Panc1 (cell line): ENCODE measurements around the gene SLC30A1. TPM values are rescaled to one million over a fixed set of nuclear protein-coding genes. Genes with fewer than 3 reads are reported as not detected.

Source experiments
- ATAC-seq: fragments of 200-7000 bp; cut with Tn5 transposase; 2 replicates; pipeline ENCODE4 v1.9.1; 2020; ENCODE audit warnings: mild to moderate bottlenecking, moderate library complexity
- BruUV-seq: library from RNA; stranded (reverse); fragments of 400-500 nt; replicated peaks from 2 replicates; lab custom pipeline; 2021; lab: Mats Ljungman, UMichigan
- CTCF ChIA-PET: fragments of 300-600 bp; sonication (Branson Sonifier 250); formaldehyde crosslinking; loops from one replicate; lab custom pipeline; 2022; ENCODE audit warnings: antibody characterized with exemption; lab: Charles Lee
- POLR2A ChIA-PET: fragments of 300-600 bp; sonication (Branson Sonifier 250); formaldehyde crosslinking; loops from one replicate; lab custom pipeline; 2022; ENCODE audit warnings: antibody characterized with exemption; lab: Charles Lee
- DNase-seq: peaks from one replicate; pipeline ENCODE4 v3.0.0-alpha.2; 2010; ENCODE audit warnings: low read depth, low spot score
- H3K27ac ChIP-seq: 2 replicates; pipeline ENCODE4 v1.5.1; 2011; ENCODE audit warnings: mild to moderate bottlenecking, low read length, inconsistent platforms
- H3K27me3 ChIP-seq: fragments of 200-500 bp; sonication (Bioruptor generic); 2 replicates; pipeline ENCODE4 v1.6.0; 2014; ENCODE audit warnings: low read length, inconsistent platforms; ENCODE audit not compliant: control insufficient read depth, insufficient read depth
- H3K36me3 ChIP-seq: fragments of 200-500 bp; sonication (Bioruptor generic); 2 replicates; pipeline ENCODE4 v1.5.1; 2014; ENCODE audit warnings: inconsistent platforms, mild to moderate bottlenecking, low read length, moderate library complexity; ENCODE audit not compliant: control insufficient read depth, insufficient read depth
- H3K4me1 ChIP-seq: 2 replicates; pipeline ENCODE4 v1.5.1; 2011; ENCODE audit warnings: inconsistent platforms, mild to moderate bottlenecking, low read length, moderate library complexity; ENCODE audit not compliant: control insufficient read depth, insufficient read depth
- H3K4me3 ChIP-seq, 2 experiments: 2 replicates each; pipeline ENCODE4 v1.5.1; 2011 to 2012; ENCODE audit warnings: low read depth in 2 of 2, low read length in 2 of 2, mild to moderate bottlenecking in 2 of 2, inconsistent platforms in 1 of 2, moderate library complexity in 1 of 2
- H3K9me3 ChIP-seq: fragments of 200-500 bp; sonication (Bioruptor generic); 2 replicates; pipeline ENCODE4 v1.5.1; 2014; ENCODE audit warnings: low read depth, mild to moderate bottlenecking, inconsistent platforms, low read length, moderate library complexity; ENCODE audit not compliant: control insufficient read depth, insufficient read depth
- POLR2AphosphoS5 ChIP-seq: IDR thresholded peaks from 2 replicates; pipeline ENCODE4 v1.6.1; 2012; ENCODE audit warnings: mild to moderate bottlenecking, low read depth, low read length, moderate library complexity
- SIN3A ChIP-seq: IDR thresholded peaks from 2 replicates; pipeline ENCODE4 v1.6.1; 2012; ENCODE audit warnings: low read depth, mild to moderate bottlenecking, low read length, moderate library complexity, borderline replicate concordance; ENCODE audit not compliant: insufficient read depth
- TCF7L2 ChIP-seq: IDR thresholded peaks from 2 replicates; pipeline ENCODE4 v1.6.1; 2011; ENCODE audit warnings: mild to moderate bottlenecking, low read depth, low read length, inconsistent platforms
- in situ Hi-C: cut with HindIII; loops from 2 replicates; pipeline ENCODE4 v1.10.0; 2016; ENCODE audit warnings: low sequenced_read_pairs, low pct_unique_long_range_greater_than_20kb
- intact Hi-C: fragments of 100-400 bp; cut with micrococcal nuclease; formaldehyde crosslinking; loops from one replicate; pipeline ENCODE4 v1.10.0; 2022; ENCODE audit not compliant: unreplicated experiment
- total RNA-seq: library from RNA; stranded (reverse); gene quantifications from one replicate; pipeline ENCODE4 v1.2.1, GENCODE V29; 2021; ENCODE audit not compliant: unreplicated experiment
- TF ChIP-seq, protein P1 (sequence below), 2 experiments: IDR thresholded peaks; 2 replicates each; pipeline ENCODE4 v1.6.1; 2011 to 2012; ENCODE audit warnings: low read depth in 2 of 2, control low read depth in 1 of 2, low read length in 1 of 2, mild to moderate bottlenecking in 1 of 2, moderate library complexity in 1 of 2; ENCODE audit not compliant: insufficient read depth in 1 of 2
- TF ChIP-seq, protein P2 (sequence below): fragments of 450-650 bp; IDR thresholded peaks from 2 replicates; pipeline ENCODE4 v1.5.1; 2017; ENCODE audit warnings: mild to moderate bottlenecking

The SLC30A1 gene
- total RNA-seq, 1 experiment from 2014 or later: 34.5 TPM

DNA sequence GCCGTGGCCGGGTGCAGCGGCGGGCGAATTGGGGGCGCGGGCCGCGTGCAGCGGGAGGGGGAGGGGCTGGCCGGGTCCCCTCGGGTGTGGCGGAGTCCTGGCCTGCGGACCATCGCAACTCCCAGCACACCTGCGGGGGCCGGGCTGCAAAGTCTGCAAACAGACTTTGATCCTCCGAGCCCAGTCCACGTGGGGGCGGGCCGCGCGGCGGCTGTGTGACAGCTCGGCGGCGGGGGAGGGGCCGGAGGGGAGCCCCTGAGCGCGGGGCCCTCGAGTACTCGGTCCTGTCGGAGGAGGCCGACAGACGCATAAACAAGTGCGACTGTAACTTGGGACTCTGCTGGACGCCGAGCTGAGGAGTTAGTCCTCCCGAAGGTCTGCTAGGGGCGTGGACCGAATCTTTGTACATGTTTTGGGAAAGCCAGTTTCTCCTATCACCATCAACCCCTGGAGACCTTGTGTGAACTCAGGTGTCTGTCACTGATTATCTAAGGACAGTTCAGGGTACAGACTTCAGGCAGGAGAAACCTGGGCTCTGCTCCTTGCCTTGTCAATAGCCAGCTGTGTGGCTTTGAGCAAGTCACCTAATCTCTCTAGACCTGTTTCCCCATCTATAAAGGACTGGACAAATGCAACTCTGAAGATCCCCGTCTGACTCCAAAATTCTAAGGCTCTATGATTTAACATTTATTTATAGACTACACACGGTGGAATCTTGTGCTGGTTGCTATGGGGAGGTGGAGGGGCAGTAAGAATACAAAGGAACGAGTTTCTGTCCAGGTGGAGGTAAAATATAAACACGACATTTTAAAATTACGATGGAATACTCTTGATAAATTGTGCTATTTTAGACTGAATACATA lies 710 bp upstream of the SLC30A1 start:
- H3K36me3 ChIP-seq: peaks cover 16% of the 10 kb centered on the region; the same call in 1 of the 2 replicates
- H3K4me1 ChIP-seq: peaks cover 27% of the 10 kb centered on the region
- no peaks in the 10 kb centered on the region for H3K9me3 ChIP-seq
- no TSS peak for BruUV-seq
- DNase-seq (no peak), ATAC-seq (peak; percentile 68)
- ChIA-PET CTCF (no interaction called here), POLR2A (no interaction called here)
- intact Hi-C loops (no loop called here), in situ Hi-C loops (no loop called here)
- H3K27me3 ChIP-seq: no peaks in the 10 kb centered on the region
- peak overlapping the region; percentile 60 for H3K27ac ChIP-seq
- TF ChIP-seq TCF7L2 (peak; percentile 77; the same call in 1 of the 2 replicates), SIN3A (peak; percentile 73; the same call in 1 of the 2 replicates), POLR2AphosphoS5 (no peak)
- TF ChIP-seq, protein P1, sequence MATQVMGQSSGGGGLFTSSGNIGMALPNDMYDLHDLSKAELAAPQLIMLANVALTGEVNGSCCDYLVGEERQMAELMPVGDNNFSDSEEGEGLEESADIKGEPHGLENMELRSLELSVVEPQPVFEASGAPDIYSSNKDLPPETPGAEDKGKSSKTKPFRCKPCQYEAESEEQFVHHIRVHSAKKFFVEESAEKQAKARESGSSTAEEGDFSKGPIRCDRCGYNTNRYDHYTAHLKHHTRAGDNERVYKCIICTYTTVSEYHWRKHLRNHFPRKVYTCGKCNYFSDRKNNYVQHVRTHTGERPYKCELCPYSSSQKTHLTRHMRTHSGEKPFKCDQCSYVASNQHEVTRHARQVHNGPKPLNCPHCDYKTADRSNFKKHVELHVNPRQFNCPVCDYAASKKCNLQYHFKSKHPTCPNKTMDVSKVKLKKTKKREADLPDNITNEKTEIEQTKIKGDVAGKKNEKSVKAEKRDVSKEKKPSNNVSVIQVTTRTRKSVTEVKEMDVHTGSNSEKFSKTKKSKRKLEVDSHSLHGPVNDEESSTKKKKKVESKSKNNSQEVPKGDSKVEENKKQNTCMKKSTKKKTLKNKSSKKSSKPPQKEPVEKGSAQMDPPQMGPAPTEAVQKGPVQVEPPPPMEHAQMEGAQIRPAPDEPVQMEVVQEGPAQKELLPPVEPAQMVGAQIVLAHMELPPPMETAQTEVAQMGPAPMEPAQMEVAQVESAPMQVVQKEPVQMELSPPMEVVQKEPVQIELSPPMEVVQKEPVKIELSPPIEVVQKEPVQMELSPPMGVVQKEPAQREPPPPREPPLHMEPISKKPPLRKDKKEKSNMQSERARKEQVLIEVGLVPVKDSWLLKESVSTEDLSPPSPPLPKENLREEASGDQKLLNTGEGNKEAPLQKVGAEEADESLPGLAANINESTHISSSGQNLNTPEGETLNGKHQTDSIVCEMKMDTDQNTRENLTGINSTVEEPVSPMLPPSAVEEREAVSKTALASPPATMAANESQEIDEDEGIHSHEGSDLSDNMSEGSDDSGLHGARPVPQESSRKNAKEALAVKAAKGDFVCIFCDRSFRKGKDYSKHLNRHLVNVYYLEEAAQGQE (IDR thresholded peaks at IDR 0.05; ENCODE audit: insufficient read depth in 1 of 2, low read depth in 2 of 2, low read length in 1 of 2): no peak
- TF ChIP-seq, protein P2, sequence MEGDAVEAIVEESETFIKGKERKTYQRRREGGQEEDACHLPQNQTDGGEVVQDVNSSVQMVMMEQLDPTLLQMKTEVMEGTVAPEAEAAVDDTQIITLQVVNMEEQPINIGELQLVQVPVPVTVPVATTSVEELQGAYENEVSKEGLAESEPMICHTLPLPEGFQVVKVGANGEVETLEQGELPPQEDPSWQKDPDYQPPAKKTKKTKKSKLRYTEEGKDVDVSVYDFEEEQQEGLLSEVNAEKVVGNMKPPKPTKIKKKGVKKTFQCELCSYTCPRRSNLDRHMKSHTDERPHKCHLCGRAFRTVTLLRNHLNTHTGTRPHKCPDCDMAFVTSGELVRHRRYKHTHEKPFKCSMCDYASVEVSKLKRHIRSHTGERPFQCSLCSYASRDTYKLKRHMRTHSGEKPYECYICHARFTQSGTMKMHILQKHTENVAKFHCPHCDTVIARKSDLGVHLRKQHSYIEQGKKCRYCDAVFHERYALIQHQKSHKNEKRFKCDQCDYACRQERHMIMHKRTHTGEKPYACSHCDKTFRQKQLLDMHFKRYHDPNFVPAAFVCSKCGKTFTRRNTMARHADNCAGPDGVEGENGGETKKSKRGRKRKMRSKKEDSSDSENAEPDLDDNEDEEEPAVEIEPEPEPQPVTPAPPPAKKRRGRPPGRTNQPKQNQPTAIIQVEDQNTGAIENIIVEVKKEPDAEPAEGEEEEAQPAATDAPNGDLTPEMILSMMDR: no peak
- H3K4me3 ChIP-seq: peak overlapping the region; percentile 70 to 94

GRCh38 chr1:211577819-211578639 lies 932 bp downstream of the SLC30A1 start:
- TF ChIP-seq, protein P2: peak; percentile 94
- no peak; the same call in 1 of the 2 replicates for TF ChIP-seq POLR2AphosphoS5
- no peak for TF ChIP-seq TCF7L2
- TF ChIP-seq SIN3A: peak; percentile 76; the same call in 1 of the 2 replicates
- in situ Hi-C loops: no loop called here
- BruUV-seq: no TSS peak
- peaks cover 25% of the 10 kb centered on the region; the same call in 1 of the 2 replicates for H3K36me3 ChIP-seq
- peak overlapping the region; percentile 83 for H3K27ac ChIP-seq
- POLR2A ChIA-PET: no interaction called here
- DNase-seq (peak; percentile 42), ATAC-seq (peak; percentile 78)
- H3K4me3 ChIP-seq: peak overlapping the region; percentile 70 to 94
- intact Hi-C loops: loop anchor here (1.0 kb wide), 1 partner anchor 77 kb away; no protein-coding TSS in a partner anchor
- H3K27me3 ChIP-seq: no peaks in the 10 kb centered on the region
- CTCF ChIA-PET: no interaction called here
- peaks cover 32% of the 10 kb centered on the region for H3K4me1 ChIP-seq
- H3K9me3 ChIP-seq: no peaks in the 10 kb centered on the region
